IPS-15b (cell line): ENCODE measurements around the gene CDK12.
"Not testable (repeated sequence)": the region's sequence is repeated elsewhere in the genome, so short reads cannot be mapped to it uniquely, and the experiment has no call there.

Experiments used
- H3K27me3 ChIP-seq: one replicate; pipeline ENCODE4 v1.6.1; 2013; ENCODE audit warnings: low read length; ENCODE audit not compliant: control insufficient read depth, insufficient read depth
- H3K36me3 ChIP-seq: one replicate; pipeline ENCODE4 v1.6.1; 2013; ENCODE audit warnings: low read length; ENCODE audit not compliant: control insufficient read depth, insufficient read depth
- H3K4me1 ChIP-seq: one replicate; pipeline ENCODE4 v1.6.1; 2013; ENCODE audit warnings: mild to moderate bottlenecking, low read length; ENCODE audit not compliant: control insufficient read depth, insufficient read depth
- H3K4me3 ChIP-seq: one replicate; pipeline ENCODE4 v1.5.1; 2013; ENCODE audit warnings: low read depth, low read length
- H3K9ac ChIP-seq: one replicate; pipeline ENCODE4 v1.6.1; 2013; ENCODE audit warnings: low read depth, mild to moderate bottlenecking, low read length
- H3K9me3 ChIP-seq: one replicate; pipeline ENCODE4 v1.6.1; 2013; ENCODE audit warnings: mild to moderate bottlenecking, low read length; ENCODE audit not compliant: control insufficient read depth, insufficient read depth

CDK12 gene

GRCh38 chr17:39464639-39465181, 3.4 kb downstream of the CDK12 start:
- H3K36me3 ChIP-seq, H3K27me3 ChIP-seq, H3K9ac ChIP-seq, H3K4me3 ChIP-seq, H3K9me3 ChIP-seq, H3K4me1 ChIP-seq: not testable (repeated sequence)

- H3K9ac ChIP-seq, H3K27me3 ChIP-seq, H3K4me1 ChIP-seq, H3K4me3 ChIP-seq, H3K9me3 ChIP-seq: not testable (repeated sequence)
- peaks cover 15% of the 10 kb centered on the region for H3K36me3 ChIP-seq
These were observed 7.3 kb downstream of the CDK12 start for GRCh38 chr17:39468610-39469009.

GRCh38 chr17:39473310-39473709, 12.0 kb downstream of the CDK12 start:
- Histone ChIP-seq H3K9ac (no peak overlapping the region), H3K27me3 (no peaks in the 10 kb centered on the region), H3K4me3 (no peak overlapping the region), H3K4me1 (no peaks in the 10 kb centered on the region), H3K36me3 (peaks cover 22% of the 10 kb centered on the region), H3K9me3 (no peaks in the 10 kb centered on the region)

- H3K4me3 ChIP-seq, H3K9ac ChIP-seq, H3K4me1 ChIP-seq, H3K9me3 ChIP-seq, H3K27me3 ChIP-seq, H3K36me3 ChIP-seq: not testable (repeated sequence)
These were observed 18.3 kb downstream of the CDK12 start for GRCh38 chr17:39479631-39480030.

- H3K36me3 ChIP-seq: no peaks in the 10 kb centered on the region
These were observed 22.2 kb downstream of the CDK12 start for GRCh38 chr17:39483506-39483905.

GRCh38 chr17:39484178-39484577, 22.9 kb downstream of the CDK12 start:
- Histone ChIP-seq H3K36me3 (no peaks in the 10 kb centered on the region), H3K4me3 (no peak overlapping the region), H3K27me3 (no peaks in the 10 kb centered on the region), H3K4me1 (no peaks in the 10 kb centered on the region), H3K9ac (no peak overlapping the region), H3K9me3 (no peaks in the 10 kb centered on the region)

More at GRCh38 chr17:39483506-39483905, 22.2 kb downstream of the CDK12 start:
- Histone ChIP-seq H3K27me3 (no peaks in the 10 kb centered on the region), H3K9me3 (no peaks in the 10 kb centered on the region), H3K4me3 (no peak overlapping the region), H3K9ac (no peak overlapping the region), H3K4me1 (no peaks in the 10 kb centered on the region)

- Histone ChIP-seq H3K9ac (no peak overlapping the region), H3K36me3 (peaks cover 1% of the 10 kb centered on the region), H3K4me1 (no peaks in the 10 kb centered on the region), H3K27me3 (no peaks in the 10 kb centered on the region), H3K4me3 (no peak overlapping the region), H3K9me3 (no peaks in the 10 kb centered on the region)
These were observed 24.3 kb downstream of the CDK12 start for GRCh38 chr17:39485555-39485954.

- Histone ChIP-seq H3K9me3 (no peaks in the 10 kb centered on the region), H3K9ac (no peak overlapping the region), H3K4me3 (no peak overlapping the region), H3K36me3 (peaks cover 4% of the 10 kb centered on the region), H3K4me1 (no peaks in the 10 kb centered on the region), H3K27me3 (no peaks in the 10 kb centered on the region)
These were observed 25.0 kb downstream of the CDK12 start for GRCh38 chr17:39486242-39486641.

GRCh38 chr17:39487490-39487889, 26.2 kb downstream of the CDK12 start:
- not testable (repeated sequence) for H3K9ac ChIP-seq, H3K4me1 ChIP-seq, H3K9me3 ChIP-seq, H3K4me3 ChIP-seq, H3K27me3 ChIP-seq
- H3K36me3 ChIP-seq: peaks cover 10% of the 10 kb centered on the region

- Histone ChIP-seq H3K9ac (no peak overlapping the region), H3K36me3 (peaks cover 14% of the 10 kb centered on the region), H3K4me3 (no peak overlapping the region), H3K9me3 (no peaks in the 10 kb centered on the region), H3K4me1 (no peaks in the 10 kb centered on the region), H3K27me3 (no peaks in the 10 kb centered on the region)
These were observed 26.7 kb downstream of the CDK12 start for GRCh38 chr17:39487946-39488345.

GRCh38 chr17:39496921-39497320, 35.6 kb downstream of the CDK12 start:
- not testable (repeated sequence) for H3K4me1 ChIP-seq, H3K4me3 ChIP-seq, H3K9me3 ChIP-seq, H3K27me3 ChIP-seq, H3K9ac ChIP-seq
- H3K36me3 ChIP-seq: peaks cover 16% of the 10 kb centered on the region

GRCh38 chr17:39507511-39507910, 46.2 kb downstream of the CDK12 start:
- no peaks in the 10 kb centered on the region for H3K4me1 ChIP-seq
- peaks cover 6% of the 10 kb centered on the region for H3K36me3 ChIP-seq
- H3K9ac ChIP-seq: no peak overlapping the region
- no peaks in the 10 kb centered on the region for H3K27me3 ChIP-seq
- H3K9me3 ChIP-seq: no peaks in the 10 kb centered on the region
- no peak overlapping the region for H3K4me3 ChIP-seq

GRCh38 chr17:39508987-39509386, 47.7 kb downstream of the CDK12 start:
- H3K27me3 ChIP-seq: no peaks in the 10 kb centered on the region
- peaks cover 3% of the 10 kb centered on the region for H3K36me3 ChIP-seq
- H3K4me1 ChIP-seq: no peaks in the 10 kb centered on the region
- no peaks in the 10 kb centered on the region for H3K9me3 ChIP-seq
- H3K4me3 ChIP-seq: no peak overlapping the region
- H3K9ac ChIP-seq: no peak overlapping the region
